ENCODE results near the gene RNF4.

Gene RNF4

DNA sequence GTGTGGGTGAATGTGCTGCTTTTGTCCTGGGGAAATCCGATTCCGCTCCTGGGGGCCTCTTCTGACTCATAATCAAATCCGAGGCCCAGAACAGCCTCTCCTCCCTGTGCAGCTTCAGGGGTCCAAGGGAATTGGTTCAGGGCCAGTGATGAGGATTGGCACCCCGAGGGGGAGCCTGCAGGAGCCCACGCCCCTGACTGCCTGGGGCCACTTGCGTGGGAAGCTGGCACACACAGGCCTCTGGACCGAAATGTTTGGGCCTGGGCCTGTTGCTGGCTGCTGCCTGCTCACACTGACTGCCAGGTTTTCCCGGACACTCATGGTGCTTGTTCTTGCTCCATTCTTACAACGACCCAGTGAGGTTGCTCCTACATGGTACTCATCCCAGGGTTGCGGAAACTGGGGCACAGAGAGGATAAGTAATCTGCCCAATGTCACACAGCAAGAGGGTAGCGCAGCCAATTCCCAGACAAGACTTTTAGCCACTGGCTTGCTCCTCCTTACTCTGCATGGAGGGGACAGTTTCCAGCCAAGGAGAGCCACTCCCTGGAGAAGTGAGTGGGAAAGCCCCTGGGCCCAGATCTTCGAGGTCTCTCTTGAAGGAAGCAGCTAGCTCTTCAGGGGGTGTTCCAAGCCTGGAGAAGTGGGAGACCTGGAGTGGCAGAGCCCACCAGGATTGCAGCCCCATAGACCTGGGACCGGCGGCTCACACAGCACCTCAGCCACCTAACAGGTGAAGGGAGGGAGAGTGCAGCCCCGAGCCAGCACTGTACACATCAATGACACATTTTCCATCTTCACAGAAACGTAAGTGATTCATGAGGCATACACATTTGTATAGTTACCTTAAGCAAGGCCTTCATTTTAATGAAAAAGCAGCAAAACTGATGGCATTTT, 29.8 kb upstream of the RNF4 start:
- DNase-seq, result no peak

DNA sequence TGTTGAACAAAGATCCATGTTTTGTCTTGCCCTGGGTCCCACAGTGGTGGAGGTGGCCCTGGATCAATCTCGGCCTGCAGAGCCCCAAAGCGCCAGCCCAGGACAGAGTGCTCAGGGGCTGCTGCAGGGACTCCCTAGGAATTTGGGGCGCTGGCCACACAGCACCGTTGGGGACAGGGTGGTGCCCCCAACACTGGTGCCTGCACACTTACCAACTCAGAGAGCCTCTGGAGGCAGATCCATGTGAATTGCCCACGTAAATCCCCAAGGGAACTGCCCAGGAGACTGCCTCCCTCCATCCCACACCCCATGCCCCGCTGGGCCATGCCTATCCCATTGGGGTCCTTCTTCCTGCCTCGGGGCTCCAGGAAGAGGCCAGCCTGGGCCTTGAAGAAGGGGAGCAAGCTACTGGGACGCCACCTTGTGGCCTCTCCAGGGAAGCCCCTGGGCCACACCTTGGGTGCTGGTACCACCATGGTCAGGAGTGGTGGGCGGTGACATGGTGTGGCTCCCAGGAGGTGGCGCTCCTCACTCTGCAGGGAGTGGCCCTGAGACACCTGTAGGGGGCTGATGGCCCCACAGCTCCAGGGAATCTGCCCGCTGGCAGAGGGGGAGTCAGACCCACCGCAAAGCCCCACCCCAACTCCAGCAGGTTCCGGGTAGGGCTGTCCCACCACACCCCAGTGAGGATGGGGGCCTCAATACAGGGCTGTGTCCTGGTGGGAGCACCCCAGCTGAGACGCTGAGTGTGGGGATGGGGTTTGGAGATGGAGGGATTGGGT, 27.3 kb upstream of the RNF4 start:
- peak; percentile 77 for DNase-seq

DNA sequence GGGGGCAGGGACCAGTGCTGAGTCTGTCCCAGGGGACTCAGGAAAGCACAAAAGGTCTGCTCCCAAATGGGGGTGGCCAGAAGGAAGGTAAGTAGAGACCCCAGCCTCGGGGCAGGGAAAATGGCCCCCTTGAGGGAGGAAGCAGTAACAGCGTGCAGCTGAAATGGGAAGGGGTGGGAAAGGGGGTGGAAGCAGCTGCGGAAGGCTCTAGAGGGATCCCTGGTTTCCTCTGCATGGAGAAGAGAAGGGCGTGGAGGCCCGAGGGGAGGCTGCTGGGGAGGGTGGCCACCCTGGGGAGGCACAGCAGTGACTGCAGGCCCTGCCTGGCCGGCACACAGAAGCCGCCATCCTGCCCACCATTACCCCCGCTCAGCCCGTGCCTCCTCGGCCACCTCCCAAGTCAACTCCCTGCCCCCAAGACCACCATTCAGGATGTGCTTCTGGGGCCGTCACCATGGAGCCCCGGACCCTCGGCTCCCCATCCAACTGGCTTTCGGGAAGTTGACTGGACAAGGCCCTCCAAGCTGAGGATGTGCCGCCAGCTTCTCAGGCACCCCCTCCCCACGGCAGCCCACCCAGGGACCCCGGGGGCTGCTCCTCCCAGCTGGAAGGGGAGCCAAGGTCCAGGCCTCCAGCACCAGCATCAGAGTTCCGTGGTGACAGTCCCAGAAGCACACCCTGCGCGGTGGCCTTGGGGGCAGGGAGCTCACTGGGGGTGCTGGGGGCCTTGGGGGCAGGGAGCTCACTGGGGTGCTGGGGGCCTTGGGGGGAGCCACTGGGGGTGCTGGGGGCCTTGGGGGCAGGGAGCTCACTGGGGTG, 26.5 kb upstream of the RNF4 start:
- DNase-seq, result no peak

DNA sequence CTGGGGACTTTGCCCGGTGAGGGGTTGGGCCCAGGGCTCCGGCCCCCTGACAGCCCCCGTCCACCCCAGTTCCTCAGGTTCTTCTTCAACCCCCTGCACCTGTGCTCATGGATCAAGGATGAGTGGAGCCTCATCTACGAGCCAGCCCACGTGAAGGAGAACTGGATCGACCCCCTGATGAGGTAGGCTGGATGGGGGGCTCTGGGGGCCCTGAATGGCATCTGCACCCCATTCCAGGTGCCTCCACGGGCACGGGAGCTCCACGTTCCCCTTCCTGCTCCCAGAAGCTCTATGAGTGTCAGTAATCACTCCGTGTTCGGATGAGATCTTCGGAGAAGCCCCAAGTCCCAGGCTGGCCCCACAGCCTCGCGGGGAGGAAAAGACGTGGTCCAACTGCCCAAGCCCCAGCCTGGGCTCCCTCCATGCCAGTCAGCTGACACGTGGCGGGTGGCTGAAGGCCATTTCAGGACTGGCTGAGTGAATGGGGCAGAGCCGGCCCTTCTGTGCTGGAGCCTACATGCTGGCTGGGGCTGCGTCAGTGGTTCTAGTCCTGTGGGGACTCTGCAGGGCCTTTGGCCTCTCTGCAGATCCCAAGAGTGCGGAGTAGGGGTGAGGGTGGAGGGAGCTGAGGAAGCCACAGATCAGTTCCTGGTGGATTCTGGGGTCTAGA, 25.7 kb upstream of the RNF4 start:
- DNase-seq, result no peak

DNA sequence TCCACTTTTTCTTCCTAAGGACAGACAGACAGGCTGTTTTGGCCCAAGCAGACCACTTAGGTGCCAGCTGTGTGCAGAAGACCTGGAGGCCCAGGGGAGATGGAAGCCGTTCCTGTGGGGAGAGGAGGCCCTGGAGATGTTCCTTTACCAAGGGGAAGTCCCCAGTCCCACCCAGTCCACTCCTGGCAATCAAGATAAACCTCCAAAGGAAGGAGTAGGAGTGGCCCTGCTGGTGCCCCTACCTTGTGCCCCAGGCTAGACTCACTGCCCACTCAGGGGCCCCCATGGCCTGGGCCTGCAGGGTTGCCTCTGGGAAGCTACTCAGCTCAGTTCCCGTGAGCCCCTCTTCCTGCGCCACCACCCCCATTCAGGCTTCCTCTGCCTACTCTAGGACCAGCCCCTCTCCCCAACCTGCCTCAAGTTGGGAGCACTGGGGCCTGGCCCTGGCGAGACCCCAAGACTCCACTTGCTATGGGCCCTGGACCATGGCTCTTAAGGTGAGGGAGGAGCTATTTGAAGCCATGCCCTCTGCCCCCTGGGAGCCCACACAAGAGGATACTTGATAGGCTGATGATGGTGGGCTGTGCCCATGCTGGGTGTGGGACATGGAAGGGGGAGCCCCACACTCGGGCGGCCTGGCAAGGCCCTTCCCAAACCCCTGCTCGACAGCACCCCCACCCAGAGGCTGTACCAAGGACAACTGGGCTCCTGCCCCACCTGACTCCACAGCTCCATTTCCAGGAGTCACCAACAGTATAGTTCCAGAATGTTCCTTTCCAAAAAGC, 24.8 kb upstream of the RNF4 start:
- no peak for DNase-seq

DNA sequence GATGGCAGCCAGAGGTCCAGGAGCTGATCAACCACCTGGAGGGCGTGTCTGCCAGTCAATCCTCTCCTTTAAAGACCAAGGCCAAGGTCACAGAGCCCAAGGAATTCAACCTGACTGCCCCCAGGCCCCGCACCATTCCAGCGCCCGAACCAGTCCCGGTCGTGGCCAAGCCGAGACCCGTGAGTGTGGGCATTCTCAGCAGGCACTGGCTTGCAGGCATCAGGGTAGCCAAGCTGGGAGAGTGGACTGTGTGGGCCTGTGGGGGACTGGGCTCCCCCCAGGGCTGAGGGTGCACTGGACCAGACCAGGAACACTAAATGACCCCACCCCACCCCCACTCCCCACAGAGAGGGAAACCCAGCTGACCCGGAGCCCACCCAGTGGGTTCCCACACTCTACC, 23.8 kb upstream of the RNF4 start:
- no peak for DNase-seq

DNA sequence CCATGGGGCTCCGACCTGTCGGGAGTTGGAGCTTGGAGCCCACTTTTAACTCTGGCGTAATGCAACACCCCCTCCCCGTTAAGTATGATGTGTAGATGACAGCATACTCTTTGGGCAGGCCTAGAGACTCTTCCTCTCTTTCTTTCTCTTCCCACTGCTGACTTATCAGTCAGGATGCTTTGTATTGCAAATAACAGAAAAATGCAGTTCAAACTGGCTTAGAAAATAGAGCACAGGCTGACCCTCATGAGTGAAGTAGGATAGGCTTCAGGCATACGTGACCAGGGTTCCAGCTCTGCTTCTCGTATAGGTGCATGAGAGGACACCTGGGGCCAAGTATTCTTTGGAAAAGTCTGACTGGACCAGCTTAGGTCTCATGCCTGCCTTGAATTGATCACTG, 23.3 kb upstream of the RNF4 start:
- DNase-seq, result no peak

DNA sequence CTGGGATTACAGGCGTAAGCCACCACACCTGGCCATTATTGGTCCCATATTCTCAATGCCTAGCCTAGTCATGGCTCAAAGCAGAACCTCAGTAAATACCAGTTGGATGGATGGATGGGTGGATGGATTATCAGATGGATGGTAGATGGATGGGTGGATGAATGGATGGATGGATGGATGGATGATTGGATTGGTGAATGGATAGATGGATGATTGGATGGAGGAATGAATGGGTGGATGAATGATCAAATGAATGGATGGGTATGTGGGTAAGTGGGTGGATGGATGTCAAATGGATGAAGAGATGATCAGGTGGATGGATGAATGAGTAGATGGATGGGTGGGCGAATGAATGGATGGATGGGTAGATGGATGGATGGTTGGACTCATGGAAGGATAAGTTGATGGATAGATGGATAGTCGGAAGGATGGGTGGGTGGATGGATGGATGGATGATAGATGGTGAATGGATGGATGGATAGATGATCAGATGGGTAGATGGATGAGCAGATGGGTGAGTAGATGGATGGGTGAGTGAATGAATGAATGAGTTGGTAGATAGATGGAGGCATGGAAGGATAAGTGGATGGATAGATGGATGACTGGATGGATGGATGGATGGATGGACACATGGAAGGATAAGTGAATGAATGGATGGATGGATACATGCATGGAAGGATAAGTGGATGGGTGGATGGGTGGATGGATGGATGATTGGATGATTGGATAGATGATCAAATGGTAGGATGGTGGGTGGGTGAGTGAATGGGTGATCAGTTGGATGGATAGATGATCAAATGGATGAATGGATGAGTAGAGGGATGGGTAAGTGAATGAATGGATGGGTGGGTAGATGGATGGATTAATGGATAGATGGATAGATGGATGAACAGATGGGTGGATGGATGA, 22.0 kb upstream of the RNF4 start:
- no peak for DNase-seq

DNA sequence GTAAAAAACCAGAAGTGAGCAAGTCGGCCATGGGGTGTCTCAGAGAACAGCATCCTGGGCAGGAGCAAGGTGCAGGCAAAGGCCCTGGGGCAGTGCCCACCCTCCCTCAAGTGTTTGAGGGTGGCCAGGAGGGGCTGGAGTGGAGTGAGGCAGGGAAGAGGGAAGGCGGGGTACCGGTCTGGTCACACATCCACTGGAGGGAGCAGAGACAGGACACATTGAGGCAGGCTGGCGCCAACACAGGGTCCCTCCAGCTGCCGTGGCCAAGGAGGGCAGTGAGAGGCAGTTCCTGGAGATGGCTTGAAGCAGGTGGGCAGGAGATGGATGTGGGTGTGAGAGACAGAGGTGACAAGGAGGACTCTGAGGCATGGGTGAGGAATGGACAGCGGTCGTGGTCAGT, 20.3 kb upstream of the RNF4 start:
- DNase-seq, result no peak

DNA sequence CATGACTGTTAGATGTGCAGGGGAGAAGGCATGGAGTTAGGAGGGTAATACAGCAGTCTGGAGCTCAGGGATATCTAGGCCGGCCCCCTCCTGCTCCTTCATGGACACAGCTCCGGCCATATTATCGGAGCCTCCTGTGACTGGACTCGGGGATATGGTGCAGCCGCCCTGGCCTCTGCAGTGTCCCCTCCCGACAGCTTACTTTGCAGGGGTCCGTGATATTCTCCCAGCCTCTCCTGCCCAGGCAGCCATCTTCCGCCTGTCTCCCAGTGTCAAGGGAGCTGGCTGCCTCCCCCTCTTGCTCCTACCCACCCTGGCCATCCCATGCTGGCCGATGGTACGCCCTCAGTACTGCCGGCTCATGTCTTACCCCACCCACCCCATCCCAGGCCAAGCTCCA, 19.9 kb upstream of the RNF4 start:
- no peak for DNase-seq

DNA sequence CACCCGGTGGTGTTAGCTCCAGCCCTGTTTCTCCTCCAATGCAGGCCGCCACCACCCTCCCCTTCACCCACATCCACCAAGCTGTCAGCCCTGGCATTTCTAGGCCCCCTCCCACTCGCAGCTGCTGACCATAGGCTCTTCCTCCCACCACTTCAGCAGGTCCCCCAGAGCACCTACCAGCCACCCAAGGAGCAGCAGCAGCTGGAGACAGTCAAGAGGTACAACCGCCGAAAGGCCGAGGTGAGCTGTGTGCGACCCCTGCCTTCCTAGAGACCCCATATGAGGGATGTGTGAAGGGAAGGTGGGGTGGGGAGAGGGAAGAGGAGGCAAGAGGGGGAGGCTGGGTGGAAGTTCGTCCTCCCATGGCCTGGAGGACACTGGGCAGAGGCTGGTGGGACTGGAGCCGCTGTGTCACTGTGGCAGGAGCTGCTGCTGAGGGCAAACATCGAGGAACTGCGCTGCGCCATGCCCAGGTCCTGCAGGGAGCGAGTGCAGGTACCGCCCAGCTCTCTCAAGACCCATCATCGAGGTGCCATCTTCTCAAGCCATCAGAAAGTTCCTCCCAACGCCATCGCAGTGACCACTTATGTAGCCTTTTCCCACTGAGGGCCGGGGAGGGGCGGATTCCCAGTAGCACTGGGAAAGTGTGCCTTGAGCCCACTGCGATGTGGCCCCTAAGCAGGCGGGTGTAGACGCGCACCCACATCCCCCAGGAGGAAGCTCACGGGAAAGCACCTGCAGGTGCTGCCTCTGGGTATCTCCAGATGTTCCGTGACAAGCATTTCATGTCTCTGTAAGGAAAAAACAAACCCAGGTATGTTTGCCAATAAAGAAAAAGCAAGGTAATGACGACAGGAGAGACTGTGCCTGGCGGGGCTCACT, 19.2 kb upstream of the RNF4 start:
- DNase-seq, result no peak

DNA sequence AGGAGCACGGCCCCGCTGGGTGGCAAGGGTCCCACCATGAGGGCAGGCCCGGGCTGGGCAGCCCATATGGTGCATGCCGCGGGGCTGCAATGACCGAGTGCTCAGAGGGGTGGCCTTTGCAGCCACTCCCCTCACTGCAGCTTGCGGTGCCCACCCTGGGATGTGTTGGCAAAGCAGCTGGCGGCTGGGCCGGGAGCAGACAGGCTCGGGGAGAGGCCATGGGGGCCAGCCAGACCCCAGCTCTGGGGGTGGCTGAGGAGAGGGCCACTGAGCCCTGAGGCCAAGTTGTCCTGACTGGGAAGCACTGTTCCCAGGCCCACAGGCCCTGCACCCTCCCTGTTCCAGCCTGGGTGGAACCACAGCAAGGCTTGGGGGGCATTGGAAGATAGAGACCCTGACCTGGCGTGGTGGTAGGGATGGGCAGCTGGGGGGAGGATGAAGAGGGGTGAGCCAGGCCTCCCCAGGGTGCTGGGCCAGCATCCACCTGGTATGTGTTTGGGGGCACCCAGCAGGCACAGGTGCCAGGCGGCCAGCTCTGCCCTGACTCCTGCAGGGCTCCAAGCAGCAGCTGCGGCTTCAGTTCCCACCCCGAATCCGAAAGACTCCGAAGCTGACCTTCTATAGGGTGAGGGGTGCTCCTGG, 18.4 kb upstream of the RNF4 start:
- DNase-seq, result no peak

DNA sequence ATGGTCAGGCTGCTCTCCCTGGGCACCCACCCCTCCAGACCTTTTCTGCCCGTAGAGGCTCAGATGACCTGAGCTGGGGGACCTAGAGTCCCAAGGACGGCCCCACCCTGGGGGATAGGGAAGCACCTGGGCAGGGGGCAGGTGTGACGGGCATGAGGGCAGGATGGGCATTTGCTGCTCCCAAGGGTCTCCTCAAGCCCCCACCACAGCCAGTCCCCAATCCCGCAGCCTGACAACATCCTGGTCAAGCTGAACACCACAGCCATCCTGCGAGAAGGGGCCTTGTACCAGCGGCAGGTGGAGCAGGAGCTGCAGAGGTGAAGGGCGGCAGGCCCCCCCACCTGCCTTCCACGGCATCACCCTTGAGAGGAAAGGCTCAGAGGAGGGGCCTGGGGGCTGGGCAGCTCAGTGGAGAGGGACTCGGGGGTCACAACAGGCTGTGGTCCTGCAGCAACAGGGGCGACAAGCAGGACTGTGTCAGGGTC, 17.8 kb upstream of the RNF4 start:
- DNase-seq, result no peak

DNA sequence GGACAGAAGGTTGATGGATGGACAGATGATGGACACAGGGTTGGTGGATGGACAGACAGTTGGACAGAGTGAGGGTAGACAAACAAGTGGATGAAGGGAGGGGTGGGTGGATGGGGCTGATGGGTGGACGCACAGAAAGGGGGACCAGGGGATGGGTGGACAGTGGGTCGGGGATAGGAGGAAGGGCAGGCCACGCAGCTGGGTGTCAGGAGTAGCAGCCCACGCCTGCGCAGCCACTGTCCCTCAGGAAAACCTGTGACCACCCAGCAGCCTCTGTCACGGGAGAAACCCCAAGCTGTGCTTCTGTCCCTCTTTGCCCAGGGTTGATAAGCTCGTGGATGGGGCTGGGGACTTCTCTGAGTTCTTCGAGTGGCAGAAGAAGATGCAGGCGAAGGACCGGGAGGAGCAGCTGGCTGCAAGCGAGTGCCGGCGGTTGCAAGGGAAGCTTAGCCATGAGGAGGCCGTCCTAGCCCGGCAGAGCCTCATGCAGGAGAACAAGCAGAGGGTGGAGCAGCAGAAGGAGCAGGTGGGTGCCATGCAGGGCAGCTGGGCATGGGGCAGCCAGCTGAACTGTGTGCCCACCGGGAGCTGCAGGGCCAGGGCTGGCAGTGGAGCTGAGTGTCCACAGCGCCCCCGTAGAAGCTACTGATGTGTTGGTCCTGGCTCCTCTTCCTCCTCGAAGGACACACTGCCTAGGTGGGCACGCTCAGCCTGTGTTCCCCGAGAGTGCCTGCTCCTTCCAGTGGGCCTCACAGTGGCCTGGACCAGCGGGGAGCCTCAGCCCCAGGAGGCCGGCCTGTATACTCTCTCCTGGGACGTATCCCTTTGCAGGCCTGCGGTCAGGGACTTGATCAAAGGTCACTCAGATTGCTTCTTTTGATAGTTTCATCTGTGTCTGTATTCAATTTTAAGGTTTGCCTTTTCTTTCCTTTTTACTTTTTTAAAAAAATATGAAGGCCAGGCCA, 16.8 kb upstream of the RNF4 start:
- no peak for DNase-seq

DNA sequence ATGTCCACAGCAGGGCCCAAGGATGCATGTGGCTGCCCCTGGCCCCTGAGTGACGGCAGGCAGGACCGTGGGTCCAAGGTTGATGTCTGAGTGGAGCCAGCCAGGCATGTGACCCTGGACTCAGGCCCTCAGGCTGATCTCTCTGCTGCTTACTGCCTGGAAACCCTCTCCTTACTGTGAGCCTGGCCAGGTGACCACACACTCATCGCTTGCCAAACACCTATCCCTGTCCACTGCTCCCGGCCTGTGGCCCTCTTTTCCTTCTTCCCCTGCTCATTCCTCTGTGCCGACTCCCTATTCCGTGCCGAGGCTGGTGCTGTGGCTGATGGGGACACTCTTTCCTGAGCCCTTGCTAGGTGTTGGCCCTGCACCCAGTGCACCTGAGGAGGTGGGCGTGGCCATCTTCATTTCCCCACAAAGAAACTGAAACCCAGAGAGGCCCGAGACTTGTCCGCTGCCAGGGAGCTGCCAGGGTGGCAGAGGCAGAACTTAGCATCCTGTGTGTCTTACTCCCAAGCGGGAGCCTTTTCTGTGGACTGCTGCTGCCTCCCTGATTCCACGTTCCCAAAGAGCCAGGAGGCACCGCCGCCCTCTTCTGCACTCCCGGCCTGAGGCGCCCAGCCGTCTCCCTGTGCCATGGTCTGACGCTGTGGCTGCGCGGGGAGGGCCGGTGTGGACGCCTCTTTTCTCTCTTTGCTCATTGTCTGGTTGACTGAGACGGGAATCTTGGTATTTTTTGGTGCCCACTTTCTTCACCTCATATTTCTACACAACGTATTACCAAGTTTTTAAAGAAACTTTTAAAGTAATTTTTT, 11.2 kb upstream of the RNF4 start:
- DNase-seq, result no peak

DNA sequence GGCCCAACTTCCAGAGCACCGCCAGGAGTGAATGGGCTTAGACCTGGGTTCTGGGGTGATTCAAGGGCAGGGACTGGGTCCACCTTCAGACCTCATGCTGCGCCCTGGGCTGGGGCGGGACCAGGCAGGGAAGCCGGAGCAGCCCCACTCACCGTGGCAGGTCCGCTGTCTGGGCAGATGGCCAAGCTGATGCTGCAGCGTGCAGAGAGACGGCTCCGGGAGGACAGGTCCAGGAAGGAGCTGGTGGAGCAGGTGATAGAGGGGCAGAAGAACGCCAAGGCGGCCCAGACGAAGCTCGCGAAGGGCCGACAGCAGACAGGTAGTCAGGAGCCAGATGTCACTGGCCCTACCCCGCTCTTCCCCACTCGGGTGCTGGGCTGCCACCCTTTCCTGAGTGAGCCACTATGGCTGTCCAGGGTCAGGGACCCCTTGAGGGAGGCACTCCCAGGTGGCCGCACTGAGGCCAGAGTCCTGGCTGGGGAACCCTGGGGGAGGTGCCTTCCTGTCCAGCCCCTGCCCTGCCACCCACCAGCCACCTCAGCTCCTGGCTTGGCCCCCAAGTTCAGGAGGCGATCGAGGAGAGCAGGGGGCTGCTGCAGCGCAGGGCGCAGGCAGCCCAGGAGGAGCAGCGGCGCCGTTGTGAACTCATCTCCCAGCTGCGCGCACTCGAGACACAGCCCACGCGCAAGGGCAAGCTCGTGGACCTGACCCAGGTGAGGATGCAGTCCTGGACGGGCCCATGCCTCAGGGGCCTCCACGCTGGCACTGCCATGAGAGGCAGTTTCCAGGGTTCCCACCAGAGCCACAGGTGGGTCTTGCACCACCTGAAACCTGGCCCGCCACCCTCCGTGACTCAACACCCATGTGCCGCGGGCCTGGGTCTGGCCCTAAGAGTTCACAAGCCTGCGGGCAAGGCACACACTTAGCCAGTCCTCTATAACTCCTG, 10.1 kb upstream of the RNF4 start:
- no peak for DNase-seq
